ENCODE measurements around the gene METTL6. TPM values are rescaled to one million over a fixed set of nuclear protein-coding genes. Genes with fewer than 3 reads are reported as not detected.

Gene METTL6
- total RNA-seq, 2 experiments from 2014 or later: 12.7 to 23.5 TPM

GRCh38 chr3:15433531-15433930, 6.2 kb upstream of the METTL6 start:
- H4K20me1 ChIP-seq (ENCODE audit: insufficient read depth, low read length): peaks cover 13% of the 10 kb centered on the region; the same call in 1 of the 2 replicates
- peaks cover 26% of the 10 kb centered on the region for H3K79me2 ChIP-seq (ENCODE audit: insufficient read depth, low read depth, low read length)
- peaks cover 86% of the 10 kb centered on the region for H3K36me3 ChIP-seq (ENCODE audit: insufficient read depth, low read length)
- BruUV-seq (replicated peaks): no TSS peak
- intact Hi-C loops (cut with micrococcal nuclease; ENCODE audit: unreplicated experiment): no loop called here
- TF ChIP-seq EZH2phosphoT487 (IDR thresholded peaks at IDR 0.05; ENCODE audit: borderline replicate concordance, low read depth, low read length): no peak
- TF ChIP-seq CTCF (conservative IDR thresholded peaks at IDR 0.05; ENCODE audit: low read length): no peak
- H3K27ac ChIP-seq (ENCODE audit: low read depth, low read length, poor library complexity, severe bottlenecking): no peak overlapping the region
- CTCF ChIA-PET (ENCODE audit: unreplicated experiment): no interaction called here
- H3K9me2 ChIP-seq (ENCODE audit: insufficient read depth, low read length): no peaks in the 10 kb centered on the region
- H2AFZ ChIP-seq (ENCODE audit: low read length): no peak overlapping the region
- no peak overlapping the region for H3K4me2 ChIP-seq (ENCODE audit: low read length)
- H3K4me3 ChIP-seq (ENCODE audit: low read depth, low read length, poor library complexity, severe bottlenecking): no peak overlapping the region
- peaks cover 11% of the 10 kb centered on the region for H3K4me1 ChIP-seq (ENCODE audit: insufficient read depth, low read length, poor library complexity, severe bottlenecking)
- no peak for DNase-seq (ENCODE audit: low spot score)
- POLR2A ChIA-PET: interaction anchor here (0.6 to 1.2 kb wide), 2 partner anchors 178 to 841 kb away, joined by 3 read pairs; no protein-coding TSS in a partner anchor
- no peaks in the 10 kb centered on the region for H3K9me3 ChIP-seq (ENCODE audit: low read length)

- Histone ChIP-seq H3K4me3 (ENCODE audit: low read depth, low read length, poor library complexity, severe bottlenecking) (no peak overlapping the region), H3K4me2 (ENCODE audit: low read length) (no peak overlapping the region), H2AFZ (ENCODE audit: low read length) (no peak overlapping the region), H3K9me2 (ENCODE audit: insufficient read depth, low read length) (no peaks in the 10 kb centered on the region), H3K27ac (ENCODE audit: low read depth, low read length, poor library complexity, severe bottlenecking) (no peak overlapping the region), H4K20me1 (ENCODE audit: insufficient read depth, low read length) (peaks cover 18% of the 10 kb centered on the region; the same call in 1 of the 2 replicates), H3K79me2 (ENCODE audit: insufficient read depth, low read depth, low read length) (peaks cover 48% of the 10 kb centered on the region), H3K9me3 (ENCODE audit: low read length) (peaks cover 3% of the 10 kb centered on the region; the same call in 1 of the 2 replicates), H3K36me3 (ENCODE audit: insufficient read depth, low read length) (peaks cover 67% of the 10 kb centered on the region), H3K4me1 (ENCODE audit: insufficient read depth, low read length, poor library complexity, severe bottlenecking) (peaks cover 17% of the 10 kb centered on the region)
- intact Hi-C loops (cut with micrococcal nuclease; ENCODE audit: unreplicated experiment): no loop called here
- no peak for DNase-seq (ENCODE audit: low spot score)
- TF ChIP-seq EZH2phosphoT487 (IDR thresholded peaks at IDR 0.05; ENCODE audit: borderline replicate concordance, low read depth, low read length): no peak
- no TSS peak for BruUV-seq (replicated peaks)
- ChIA-PET CTCF (ENCODE audit: unreplicated experiment) (no interaction called here), POLR2A (interaction anchor here (0.6 to 1.6 kb wide), 6 partner anchors 137 to 822 kb away, joined by 3 to 4 read pairs (median 3); no protein-coding TSS in a partner anchor)
Observed at GRCh38 chr3:15431256-15431837, 4.0 kb upstream of the METTL6 start.

GRCh38 chr3:15430624-15431023, 3.3 kb upstream of the METTL6 start:
- H2AFZ ChIP-seq (ENCODE audit: low read length): no peak overlapping the region
- no peaks in the 10 kb centered on the region for H3K9me2 ChIP-seq (ENCODE audit: insufficient read depth, low read length)
- peaks cover 55% of the 10 kb centered on the region for H3K79me2 ChIP-seq (ENCODE audit: insufficient read depth, low read depth, low read length)
- ChIA-PET CTCF (ENCODE audit: unreplicated experiment) (no interaction called here), POLR2A (interaction anchor here (0.6 to 1.6 kb wide), 8 partner anchors 14 to 823 kb away, joined by 3 to 4 read pairs (median 3); no protein-coding TSS in a partner anchor)
- intact Hi-C loops (cut with micrococcal nuclease; ENCODE audit: unreplicated experiment): no loop called here
- no peak overlapping the region for H3K4me2 ChIP-seq (ENCODE audit: low read length)
- peaks cover 16% of the 10 kb centered on the region; the same call in 1 of the 2 replicates for H4K20me1 ChIP-seq (ENCODE audit: insufficient read depth, low read length)
- H3K9me3 ChIP-seq (ENCODE audit: low read length): peaks cover 5% of the 10 kb centered on the region; the same call in 1 of the 2 replicates
- H3K4me1 ChIP-seq (ENCODE audit: insufficient read depth, low read length, poor library complexity, severe bottlenecking): peaks cover 20% of the 10 kb centered on the region
- H3K36me3 ChIP-seq (ENCODE audit: insufficient read depth, low read length): peaks cover 64% of the 10 kb centered on the region
- no TSS peak for BruUV-seq (replicated peaks)
- no peak overlapping the region for H3K27ac ChIP-seq (ENCODE audit: low read depth, low read length, poor library complexity, severe bottlenecking)
- H3K4me3 ChIP-seq (ENCODE audit: low read depth, low read length, poor library complexity, severe bottlenecking): no peak overlapping the region
- TF ChIP-seq EZH2phosphoT487 (IDR thresholded peaks at IDR 0.05; ENCODE audit: borderline replicate concordance, low read depth, low read length) (no peak), CTCF (conservative IDR thresholded peaks at IDR 0.05; ENCODE audit: low read length) (no peak)
- no peak for DNase-seq (ENCODE audit: low spot score)
